GM23338 (cell line): ENCODE measurements around the gene ITGA7. TPM values are rescaled to one million over a fixed set of nuclear protein-coding genes. Genes with fewer than 3 reads are reported as not detected.

Experiments used
- ATAC-seq: fragments of 200-7000 bp; cut with Tn5 transposase; 3 replicates; pipeline ENCODE4 v1.9.1; 2020
- DNase-seq: peaks from one replicate; pipeline ENCODE4 v3.0.0-alpha.2; 2015; ENCODE audit warnings: low spot score
- H2AFZ ChIP-seq: fragments of 200-600 bp; sonication (generic); 2 replicates; pipeline ENCODE4 v1.8.0; 2016; ENCODE audit warnings: antibody characterized with exemption, mild to moderate bottlenecking, moderate library complexity
- H3F3A ChIP-seq: fragments of 200-600 bp; sonication (generic); replicated peaks from 2 replicates; pipeline ENCODE4 v1.8.0; 2017; ENCODE audit warnings: antibody characterized with exemption, mixed run types, low read depth
- H3K27ac ChIP-seq: fragments of 200-600 bp; sonication (generic); 2 replicates; pipeline ENCODE4 v1.6.1; 2016; ENCODE audit warnings: low read depth
- H3K27me3 ChIP-seq: fragments of 200-600 bp; sonication (generic); 2 replicates; pipeline ENCODE4 v1.8.0; 2016; ENCODE audit warnings: mild to moderate bottlenecking, mixed run types, moderate library complexity; ENCODE audit not compliant: insufficient read depth
- H3K36me3 ChIP-seq: fragments of 200-600 bp; sonication (generic); 2 replicates; pipeline ENCODE4 v1.8.0; 2016; ENCODE audit warnings: mild to moderate bottlenecking; ENCODE audit not compliant: insufficient read depth
- H3K4me1 ChIP-seq: fragments of 200-600 bp; sonication (generic); 2 replicates; pipeline ENCODE4 v1.8.0; 2016; ENCODE audit warnings: mild to moderate bottlenecking, moderate library complexity; ENCODE audit not compliant: insufficient read depth
- H3K4me2 ChIP-seq: fragments of 200-600 bp; sonication (generic); 2 replicates; pipeline ENCODE4 v1.7.1; 2017; ENCODE audit warnings: mixed run types
- H3K4me3 ChIP-seq: fragments of 200-600 bp; sonication (generic); 2 replicates; pipeline ENCODE4 v1.6.1; 2016; ENCODE audit warnings: mixed run types
- H3K79me2 ChIP-seq: fragments of 200-600 bp; sonication (generic); replicated peaks from 2 replicates; pipeline ENCODE4 v1.8.0; 2017; ENCODE audit warnings: mild to moderate bottlenecking; ENCODE audit not compliant: insufficient read depth
- H3K9me2 ChIP-seq: fragments of 200-600 bp; sonication (generic); 2 replicates; pipeline ENCODE4 v1.8.0; 2017; ENCODE audit not compliant: insufficient read depth
- H4K20me1 ChIP-seq: fragments of 200-600 bp; sonication (generic); replicated peaks from 2 replicates; pipeline ENCODE4 v1.8.0; 2017; ENCODE audit warnings: mild to moderate bottlenecking; ENCODE audit not compliant: insufficient read depth
- H3K27ac Mint-ChIP-seq: 2 replicates; pipeline ENCODE4 v1.8.0; 2020; ENCODE audit warnings: inconsistent platforms, mild to moderate bottlenecking, moderate library complexity, mixed read lengths
- H3K27me3 Mint-ChIP-seq: 3 replicates; pipeline ENCODE4 v1.8.0; 2022; ENCODE audit warnings: low read depth, mild to moderate bottlenecking, moderate library complexity, mixed read lengths, inconsistent platforms; ENCODE audit not compliant: insufficient read depth, poor library complexity
- H3K36me3 Mint-ChIP-seq: 3 replicates; pipeline ENCODE4 v1.8.0; 2021; ENCODE audit warnings: low read depth, mild to moderate bottlenecking, inconsistent platforms, moderate library complexity, mixed read lengths
- H3K4me1 Mint-ChIP-seq: 3 replicates; pipeline ENCODE4 v1.8.0; 2020; ENCODE audit warnings: mild to moderate bottlenecking, inconsistent platforms, mixed read lengths
- H3K4me3 Mint-ChIP-seq: 3 replicates; pipeline ENCODE4 v1.8.0; 2021; ENCODE audit warnings: moderate library complexity, mild to moderate bottlenecking, inconsistent platforms, mixed read lengths
- H3K9me3 Mint-ChIP-seq: 3 replicates; pipeline ENCODE4 v1.8.0; 2020; ENCODE audit warnings: moderate library complexity, mild to moderate bottlenecking, inconsistent platforms, mixed read lengths
- JUNB ChIP-seq: IDR thresholded peaks from one replicate; pipeline ENCODE4 v1.6.1; 2016; ENCODE audit warnings: antibody characterized with exemption; ENCODE audit not compliant: unreplicated experiment
- NANOG ChIP-seq: IDR thresholded peaks from 2 replicates; pipeline ENCODE4 v1.6.1; 2016; ENCODE audit warnings: antibody characterized with exemption, borderline replicate concordance
- POLR2AphosphoS5 ChIP-seq: IDR thresholded peaks from 2 replicates; pipeline ENCODE4 v1.6.1; 2016; ENCODE audit warnings: antibody characterized with exemption, low read depth
- ZNF114 ChIP-seq: fragments of 250-450 bp; sonication (Bioruptor Pico); IDR thresholded peaks from 2 replicates; pipeline ENCODE4 v1.5.0; 2020; ENCODE audit warnings: mild to moderate bottlenecking, moderate library complexity
- polyA plus RNA-seq: library from polyadenylated mRNA; unstranded; fragments of >200 nt; fragmentation: Nextera tagmentation; extraction: Ambion mirVana; gene quantifications from 2 replicates; pipeline ENCODE4 v1.2.1, GENCODE V29; 2016
- total RNA-seq: library from RNA; depleted of rRNA; stranded (reverse); fragments of >200 nt; shearing (Covaris generic); gene quantifications from 2 replicates; pipeline ENCODE4 v1.2.3, GENCODE V29; 2014
- TF ChIP-seq, protein P1 (sequence below): IDR thresholded peaks from 2 replicates; pipeline ENCODE4 v1.6.1; 2016; ENCODE audit warnings: antibody characterized with exemption
- TF ChIP-seq, protein P2 (sequence below), 2 experiments: fragments of 200-600 bp in 1 of 2; sonication (generic) in 1 of 2; conservative IDR thresholded peaks; 2 replicates each; pipeline versions ENCODE4 v1.5.1 to v1.6.1; 2016 to 2017; ENCODE audit warnings: antibody characterized with exemption in 2 of 2, low read depth in 2 of 2, mild to moderate bottlenecking in 2 of 2, moderate library complexity in 1 of 2
- TF ChIP-seq, protein P3 (sequence below): fragments of 250-450 bp; sonication (Bioruptor Pico); IDR thresholded peaks from 2 replicates; pipeline ENCODE4 v1.5.0; 2020; ENCODE audit warnings: mild to moderate bottlenecking, moderate library complexity

Gene ITGA7
- total and polyA plus RNA-seq, 2 experiments from 2014 or later = 20.0 to 49.1 TPM

DNA sequence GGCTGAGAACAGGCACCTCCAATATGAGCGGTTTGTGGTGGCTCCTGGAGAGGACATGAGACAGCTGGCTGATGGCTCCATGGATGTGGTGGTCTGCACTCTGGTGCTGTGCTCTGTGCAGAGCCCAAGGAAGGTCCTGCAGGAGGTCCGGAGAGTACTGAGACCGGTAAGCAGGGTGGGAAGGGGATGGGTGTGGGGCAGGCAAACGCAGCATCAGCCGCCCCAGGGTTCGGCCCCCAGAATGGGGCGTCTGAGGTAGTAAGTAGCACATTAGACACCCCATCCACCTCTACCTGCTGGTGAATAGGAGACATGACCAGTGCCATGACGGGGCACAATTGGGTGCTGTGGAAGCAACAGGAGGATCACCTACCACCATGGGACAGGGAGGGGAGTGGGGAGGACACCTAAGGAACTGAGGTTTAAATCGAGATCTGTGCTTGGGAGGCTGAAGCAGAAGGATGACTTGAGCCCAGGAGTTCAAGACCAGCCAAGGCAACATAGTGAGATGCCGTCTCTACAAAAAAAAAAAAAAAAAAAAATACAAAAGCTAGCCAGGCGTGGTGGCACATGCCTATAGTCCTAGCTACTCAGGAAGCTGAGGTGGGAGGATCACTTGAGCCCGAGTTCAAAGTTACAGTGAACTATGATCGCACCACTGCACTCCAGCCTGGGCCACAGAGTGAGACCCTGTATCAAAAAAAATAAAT is 25.5 kb downstream of the ITGA7 start (continued):
- TF ChIP-seq JUNB (no peak), NANOG (no peak), ZNF114 (no peak)

DNA sequence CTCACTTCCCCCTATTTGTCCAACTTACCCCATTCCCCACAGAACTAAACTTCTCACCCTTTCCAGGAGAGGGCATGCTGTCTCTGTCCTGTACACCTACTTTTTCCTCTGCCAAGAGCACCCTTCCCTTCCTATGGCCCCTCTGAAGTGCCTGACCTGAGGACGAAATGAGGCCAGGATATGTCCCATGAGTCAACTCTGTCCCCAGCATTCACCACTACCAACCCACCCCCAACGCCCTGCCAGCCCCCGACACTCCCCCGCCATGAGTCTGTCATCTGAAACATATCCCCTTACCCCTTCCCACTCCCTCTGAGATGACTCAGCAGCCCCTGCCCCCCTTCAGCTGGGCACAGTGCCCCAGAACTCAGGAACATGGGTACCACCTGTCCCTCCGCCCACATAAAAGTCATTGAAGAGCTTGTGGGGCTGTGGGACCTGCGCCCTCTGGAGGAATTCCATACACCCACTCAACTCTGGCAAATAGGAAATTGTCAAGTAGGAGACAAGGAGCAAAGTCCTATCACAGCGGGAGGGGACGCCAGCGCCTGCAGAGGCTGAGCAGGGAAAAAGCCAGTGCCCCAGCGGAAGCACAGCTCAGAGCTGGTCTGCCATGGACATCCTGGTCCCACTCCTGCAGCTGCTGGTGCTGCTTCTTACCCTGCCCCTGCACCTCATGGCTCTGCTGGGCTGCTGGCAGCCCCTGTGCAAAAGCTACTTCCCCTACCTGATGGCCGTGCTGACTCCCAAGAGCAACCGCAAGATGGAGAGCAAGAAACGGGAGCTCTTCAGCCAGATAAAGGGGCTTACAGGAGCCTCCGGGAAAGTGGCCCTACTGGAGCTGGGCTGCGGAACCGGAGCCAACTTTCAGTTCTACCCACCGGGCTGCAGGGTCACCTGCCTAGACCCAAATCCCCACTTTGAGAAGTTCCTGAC is 26.3 kb downstream of the ITGA7 start:
- Mint-ChIP-seq H3K9me3 (no peaks in the 10 kb centered on the region), H3K4me1 (peaks cover 13% of the 10 kb centered on the region), H3K27me3 (peaks cover 20% of the 10 kb centered on the region), H3K36me3 (peaks cover 3% of the 10 kb centered on the region; the same call in 1 of the 3 replicates), H3K27ac (no peak overlapping the region), H3K4me3 (peak overlapping the region; percentile 59)
- DNase-seq (peak; percentile 94), ATAC-seq (peak; percentile 94)
- no peaks in the 10 kb centered on the region for H3K27me3 ChIP-seq
- H3K79me2 ChIP-seq = no peaks in the 10 kb centered on the region
- no peak for TF ChIP-seq ZNF114
- TF ChIP-seq POLR2AphosphoS5 = 0 out of 2 replicates have a peak, but pooled peaks have one; percentile 19
- TF ChIP-seq, protein P1, sequence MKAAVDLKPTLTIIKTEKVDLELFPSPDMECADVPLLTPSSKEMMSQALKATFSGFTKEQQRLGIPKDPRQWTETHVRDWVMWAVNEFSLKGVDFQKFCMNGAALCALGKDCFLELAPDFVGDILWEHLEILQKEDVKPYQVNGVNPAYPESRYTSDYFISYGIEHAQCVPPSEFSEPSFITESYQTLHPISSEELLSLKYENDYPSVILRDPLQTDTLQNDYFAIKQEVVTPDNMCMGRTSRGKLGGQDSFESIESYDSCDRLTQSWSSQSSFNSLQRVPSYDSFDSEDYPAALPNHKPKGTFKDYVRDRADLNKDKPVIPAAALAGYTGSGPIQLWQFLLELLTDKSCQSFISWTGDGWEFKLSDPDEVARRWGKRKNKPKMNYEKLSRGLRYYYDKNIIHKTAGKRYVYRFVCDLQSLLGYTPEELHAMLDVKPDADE = no peak
- TF ChIP-seq, protein P2, sequence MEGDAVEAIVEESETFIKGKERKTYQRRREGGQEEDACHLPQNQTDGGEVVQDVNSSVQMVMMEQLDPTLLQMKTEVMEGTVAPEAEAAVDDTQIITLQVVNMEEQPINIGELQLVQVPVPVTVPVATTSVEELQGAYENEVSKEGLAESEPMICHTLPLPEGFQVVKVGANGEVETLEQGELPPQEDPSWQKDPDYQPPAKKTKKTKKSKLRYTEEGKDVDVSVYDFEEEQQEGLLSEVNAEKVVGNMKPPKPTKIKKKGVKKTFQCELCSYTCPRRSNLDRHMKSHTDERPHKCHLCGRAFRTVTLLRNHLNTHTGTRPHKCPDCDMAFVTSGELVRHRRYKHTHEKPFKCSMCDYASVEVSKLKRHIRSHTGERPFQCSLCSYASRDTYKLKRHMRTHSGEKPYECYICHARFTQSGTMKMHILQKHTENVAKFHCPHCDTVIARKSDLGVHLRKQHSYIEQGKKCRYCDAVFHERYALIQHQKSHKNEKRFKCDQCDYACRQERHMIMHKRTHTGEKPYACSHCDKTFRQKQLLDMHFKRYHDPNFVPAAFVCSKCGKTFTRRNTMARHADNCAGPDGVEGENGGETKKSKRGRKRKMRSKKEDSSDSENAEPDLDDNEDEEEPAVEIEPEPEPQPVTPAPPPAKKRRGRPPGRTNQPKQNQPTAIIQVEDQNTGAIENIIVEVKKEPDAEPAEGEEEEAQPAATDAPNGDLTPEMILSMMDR (conservative IDR thresholded peaks at IDR 0.05; ENCODE audit: low read depth in 2 of 2) = peak; percentile 63 to 73
- TF ChIP-seq, protein P3, sequence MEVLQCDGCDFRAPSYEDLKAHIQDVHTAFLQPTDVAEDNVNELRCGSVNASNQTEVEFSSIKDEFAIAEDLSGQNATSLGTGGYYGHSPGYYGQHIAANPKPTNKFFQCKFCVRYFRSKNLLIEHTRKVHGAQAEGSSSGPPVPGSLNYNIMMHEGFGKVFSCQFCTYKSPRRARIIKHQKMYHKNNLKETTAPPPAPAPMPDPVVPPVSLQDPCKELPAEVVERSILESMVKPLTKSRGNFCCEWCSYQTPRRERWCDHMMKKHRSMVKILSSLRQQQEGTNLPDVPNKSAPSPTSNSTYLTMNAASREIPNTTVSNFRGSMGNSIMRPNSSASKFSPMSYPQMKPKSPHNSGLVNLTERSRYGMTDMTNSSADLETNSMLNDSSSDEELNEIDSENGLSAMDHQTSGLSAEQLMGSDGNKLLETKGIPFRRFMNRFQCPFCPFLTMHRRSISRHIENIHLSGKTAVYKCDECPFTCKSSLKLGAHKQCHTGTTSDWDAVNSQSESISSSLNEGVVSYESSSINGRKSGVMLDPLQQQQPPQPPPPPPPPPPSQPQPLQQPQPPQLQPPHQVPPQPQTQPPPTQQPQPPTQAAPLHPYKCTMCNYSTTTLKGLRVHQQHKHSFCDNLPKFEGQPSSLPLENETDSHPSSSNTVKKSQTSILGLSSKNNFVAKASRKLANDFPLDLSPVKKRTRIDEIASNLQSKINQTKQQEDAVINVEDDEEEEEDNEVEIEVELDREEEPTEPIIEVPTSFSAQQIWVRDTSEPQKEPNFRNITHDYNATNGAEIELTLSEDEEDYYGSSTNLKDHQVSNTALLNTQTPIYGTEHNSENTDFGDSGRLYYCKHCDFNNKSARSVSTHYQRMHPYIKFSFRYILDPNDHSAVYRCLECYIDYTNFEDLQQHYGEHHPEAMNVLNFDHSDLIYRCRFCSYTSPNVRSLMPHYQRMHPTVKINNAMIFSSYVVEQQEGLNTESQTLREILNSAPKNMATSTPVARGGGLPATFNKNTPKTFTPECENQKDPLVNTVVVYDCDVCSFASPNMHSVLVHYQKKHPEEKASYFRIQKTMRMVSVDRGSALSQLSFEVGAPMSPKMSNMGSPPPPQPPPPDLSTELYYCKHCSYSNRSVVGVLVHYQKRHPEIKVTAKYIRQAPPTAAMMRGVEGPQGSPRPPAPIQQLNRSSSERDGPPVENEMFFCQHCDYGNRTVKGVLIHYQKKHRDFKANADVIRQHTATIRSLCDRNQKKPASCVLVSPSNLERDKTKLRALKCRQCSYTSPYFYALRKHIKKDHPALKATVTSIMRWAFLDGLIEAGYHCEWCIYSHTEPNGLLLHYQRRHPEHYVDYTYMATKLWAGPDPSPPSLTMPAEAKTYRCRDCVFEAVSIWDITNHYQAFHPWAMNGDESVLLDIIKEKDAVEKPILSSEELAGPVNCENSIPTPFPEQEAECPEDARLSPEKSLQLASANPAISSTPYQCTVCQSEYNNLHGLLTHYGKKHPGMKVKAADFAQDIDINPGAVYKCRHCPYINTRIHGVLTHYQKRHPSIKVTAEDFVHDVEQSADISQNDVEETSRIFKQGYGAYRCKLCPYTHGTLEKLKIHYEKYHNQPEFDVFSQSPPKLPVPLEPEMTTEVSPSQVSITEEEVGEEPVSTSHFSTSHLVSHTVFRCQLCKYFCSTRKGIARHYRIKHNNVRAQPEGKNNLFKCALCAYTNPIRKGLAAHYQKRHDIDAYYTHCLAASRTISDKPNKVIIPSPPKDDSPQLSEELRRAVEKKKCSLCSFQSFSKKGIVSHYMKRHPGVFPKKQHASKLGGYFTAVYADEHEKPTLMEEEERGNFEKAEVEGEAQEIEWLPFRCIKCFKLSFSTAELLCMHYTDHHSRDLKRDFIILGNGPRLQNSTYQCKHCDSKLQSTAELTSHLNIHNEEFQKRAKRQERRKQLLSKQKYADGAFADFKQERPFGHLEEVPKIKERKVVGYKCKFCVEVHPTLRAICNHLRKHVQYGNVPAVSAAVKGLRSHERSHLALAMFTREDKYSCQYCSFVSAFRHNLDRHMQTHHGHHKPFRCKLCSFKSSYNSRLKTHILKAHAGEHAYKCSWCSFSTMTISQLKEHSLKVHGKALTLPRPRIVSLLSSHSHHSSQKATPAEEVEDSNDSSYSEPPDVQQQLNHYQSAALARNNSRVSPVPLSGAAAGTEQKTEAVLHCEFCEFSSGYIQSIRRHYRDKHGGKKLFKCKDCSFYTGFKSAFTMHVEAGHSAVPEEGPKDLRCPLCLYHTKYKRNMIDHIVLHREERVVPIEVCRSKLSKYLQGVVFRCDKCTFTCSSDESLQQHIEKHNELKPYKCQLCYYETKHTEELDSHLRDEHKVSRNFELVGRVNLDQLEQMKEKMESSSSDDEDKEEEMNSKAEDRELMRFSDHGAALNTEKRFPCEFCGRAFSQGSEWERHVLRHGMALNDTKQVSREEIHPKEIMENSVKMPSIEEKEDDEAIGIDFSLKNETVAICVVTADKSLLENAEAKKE (CRISPR knock-in tag) = no peak
- H3K4me2 ChIP-seq = peak overlapping the region; percentile 81
- peaks cover 6% of the 10 kb centered on the region; the same call in 1 of the 2 replicates for H3K4me1 ChIP-seq
- H3K36me3 ChIP-seq = no peaks in the 10 kb centered on the region
- peak overlapping the region; percentile 46 for H3K4me3 ChIP-seq
- H3K9me2 ChIP-seq = 0 out of 2 replicates have a peak, but pooled peaks cover 2% of the 10 kb centered on the region
- H3K27ac ChIP-seq = no peak overlapping the region
- H2AFZ ChIP-seq = peak overlapping the region; percentile 96
- H4K20me1 ChIP-seq = no peaks in the 10 kb centered on the region
- H3F3A ChIP-seq = no peaks in the 10 kb centered on the region
